AG04450 (cell line): ENCODE data around the gene CORO2B. TPM values are rescaled to one million over a fixed set of nuclear protein-coding genes. Genes with fewer than 3 reads are reported as not detected.
"Not testable (repeated sequence)": the region's sequence is repeated elsewhere in the genome, so short reads cannot be mapped to it uniquely, and the experiment has no call there.

ENCODE experiments used
- CTCF ChIA-PET: fragments of 300-600, 350-600 bp; formaldehyde crosslinking; extraction: SDS; loops from one replicate; lab custom pipeline; 2022; ENCODE audit warnings: antibody characterized with exemption, inconsistent platforms; lab: Charles Lee
- POLR2A ChIA-PET: fragments of 350-600 bp; formaldehyde crosslinking; extraction: SDS; loops from one replicate; lab custom pipeline; 2021; ENCODE audit warnings: antibody characterized with exemption, inconsistent platforms; lab: Yijun Ruan, JAX
- DNase-seq: peaks from one replicate; pipeline ENCODE4 v3.0.0-alpha.2; 2011; ENCODE audit warnings: low read depth, low spot score
- H3K27ac ChIP-seq: one replicate; pipeline ENCODE4 v1.5.1; 2012; ENCODE audit warnings: low read depth, low read length, control low read depth
- H3K27me3 ChIP-seq: one replicate; pipeline ENCODE4 v1.6.0; 2012; ENCODE audit warnings: low read length; ENCODE audit not compliant: control insufficient read depth, insufficient read depth
- H3K4me3 ChIP-seq: 2 replicates; pipeline ENCODE4 v1.5.1; 2011; ENCODE audit warnings: mild to moderate bottlenecking, low read depth, low read length, control low read depth
- H3K9me3 ChIP-seq: 2 replicates; pipeline ENCODE4 v1.5.1; 2012; ENCODE audit warnings: low read length; ENCODE audit not compliant: control insufficient read depth, insufficient read depth
- CTCF ChIP-seq: IDR thresholded peaks from 2 replicates; pipeline ENCODE4 v1.5.1; 2011; ENCODE audit warnings: low read depth, low read length, control low read depth, inconsistent platforms
- polyA plus RNA-seq: library from polyadenylated mRNA; depleted of rRNA; stranded (reverse); fragments of >200 nt; gene quantifications from 2 replicates; pipeline ENCODE4 v1.2.3, GENCODE V29; 2011

Gene CORO2B
- polyA plus RNA-seq, 1 experiment = 16.1 TPM

- POLR2A ChIA-PET = no interaction called here
- H3K4me3 ChIP-seq = no peak overlapping the region
- no peaks in the 10 kb centered on the region for H3K27me3 ChIP-seq
- no peak for TF ChIP-seq CTCF
- no peak overlapping the region for H3K27ac ChIP-seq
- CTCF ChIA-PET = interaction anchor here (1.9 kb wide), 1 partner anchor 129 kb away, joined by 5 read pairs; no protein-coding TSS in a partner anchor
- no peaks in the 10 kb centered on the region for H3K9me3 ChIP-seq
- no peak for DNase-seq
These were observed 100.0 kb downstream of the CORO2B start for GRCh38 chr15:68678746-68679145.

- Histone ChIP-seq H3K9me3 (no peaks in the 10 kb centered on the region), H3K27ac (no peak overlapping the region), H3K27me3 (no peaks in the 10 kb centered on the region), H3K4me3 (no peak overlapping the region)
- no peak for DNase-seq
- TF ChIP-seq CTCF = no peak
- ChIA-PET POLR2A (no interaction called here), CTCF (interaction anchor here (1.9 kb wide), 1 partner anchor 129 kb away, joined by 5 read pairs; no protein-coding TSS in a partner anchor)
These were observed 100.4 kb downstream of the CORO2B start for GRCh38 chr15:68679161-68679560.

GRCh38 chr15:68679961-68680371, 101.2 kb downstream of the CORO2B start:
- Histone ChIP-seq H3K27ac (no peak overlapping the region), H3K9me3 (no peaks in the 10 kb centered on the region), H3K4me3 (no peak overlapping the region), H3K27me3 (no peaks in the 10 kb centered on the region)
- no peak for TF ChIP-seq CTCF
- POLR2A ChIA-PET = no interaction called here
- CTCF ChIA-PET = interaction anchor here (0.6 kb wide), 1 partner anchor 231 kb away, joined by 3 read pairs; no protein-coding TSS in a partner anchor
- no peak for DNase-seq

GRCh38 chr15:68680756-68681155, 102.0 kb downstream of the CORO2B start:
- H3K4me3 ChIP-seq, DNase-seq, CTCF ChIA-PET, H3K27me3 ChIP-seq, H3K27ac ChIP-seq, POLR2A ChIA-PET, H3K9me3 ChIP-seq: not testable (repeated sequence)

GRCh38 chr15:68681836-68682235, 103.0 kb downstream of the CORO2B start:
- Histone ChIP-seq H3K4me3 (no peak overlapping the region), H3K27me3 (no peaks in the 10 kb centered on the region), H3K27ac (no peak overlapping the region), H3K9me3 (no peaks in the 10 kb centered on the region)
- CTCF ChIA-PET = no interaction called here
- POLR2A ChIA-PET = no interaction called here
- DNase-seq = no peak
- no peak for TF ChIP-seq CTCF
